HCT116 (cell line): ENCODE measurements around the gene SVEP1.

ENCODE experiments used
- CTCF ChIP-seq, 3 experiments: fragments of 200-600 bp in 1 of 3; sonication (generic) in 1 of 3; IDR thresholded peaks in 2 of 3; conservative IDR thresholded peaks in 1 of 3; 2 replicates each; pipeline ENCODE4 v1.5.1; 2012 to 2017; ENCODE audit warnings: low read depth in 2 of 3, low read length in 2 of 3, antibody characterized with exemption in 1 of 3, borderline replicate concordance in 1 of 3, control low read depth in 1 of 3, mild to moderate bottlenecking in 1 of 3, mixed read lengths in 1 of 3, mixed run types in 1 of 3, moderate library complexity in 1 of 3; ENCODE audit not compliant: insufficient read depth in 1 of 3
- EGR1 ChIP-seq: IDR thresholded peaks from 2 replicates; pipeline ENCODE4 v1.6.1; 2012; ENCODE audit warnings: low read depth
- EZH2 ChIP-seq: fragments of 200-600 bp; sonication (generic); IDR thresholded peaks from 2 replicates; pipeline ENCODE4 v1.6.1; 2017; ENCODE audit warnings: antibody characterized with exemption, mixed run types
- POLR2AphosphoS5 ChIP-seq: IDR thresholded peaks from 2 replicates; pipeline ENCODE4 v1.6.1; 2011; ENCODE audit warnings: mild to moderate bottlenecking, low read depth, low read length, moderate library complexity
- RAD21 ChIP-seq: IDR thresholded peaks from 2 replicates; pipeline ENCODE4 v1.6.1; 2012; ENCODE audit warnings: low read depth, mild to moderate bottlenecking
- YY1 ChIP-seq: IDR thresholded peaks from 2 replicates; pipeline ENCODE4 v1.6.1; 2011; ENCODE audit warnings: low read length, low read depth, moderate library complexity, mild to moderate bottlenecking; ENCODE audit not compliant: insufficient replicate concordance; ENCODE audit errors: extremely low read depth

GRCh38 chr9:110391826-110392485, 187.6 kb downstream of the SVEP1 start:
- TF ChIP-seq EGR1 (no peak), CTCF (IDR thresholded peaks at IDR 0.05 in 2 of 3, conservative IDR thresholded peaks at IDR 0.05 in 1 of 3; ENCODE audit: borderline replicate concordance in 1 of 3, insufficient read depth in 1 of 3, low read depth in 2 of 3, low read length in 2 of 3) (no peak), YY1 (no peak), EZH2 (no peak), RAD21 (no peak), POLR2AphosphoS5 (no peak)
